Right lung (tissue), 5 donors: ENCODE data around the gene C9orf43. TPM values are rescaled to one million over a fixed set of nuclear protein-coding genes. Genes with fewer than 3 reads are reported as not detected.
"Not testable (repeated sequence)": the region's sequence is repeated elsewhere in the genome, so short reads cannot be mapped to it uniquely, and the experiment has no call there.

Source experiments
- DNase-seq, 2 donors: peaks; one replicate each; pipeline ENCODE4 v3.0.0-alpha.2; 2013
- polyA plus RNA-seq, 5 donors: library from polyadenylated mRNA; unstranded; fragments of 120-200 nt; gene quantifications; one replicate each; pipeline versions ENCODE4 v1.2.1 to v1.2.3, GENCODE V29; 2013; ENCODE audit warnings: inconsistent platforms in 1 of 5, low replicate concordance in 1 of 5; ENCODE audit not compliant: insufficient read length in 5 of 5, insufficient read depth in 1 of 5

Gene C9orf43
- polyA plus RNA-seq, 5 donors = 0.51 to 1.1 (median 0.73) TPM

DNA sequence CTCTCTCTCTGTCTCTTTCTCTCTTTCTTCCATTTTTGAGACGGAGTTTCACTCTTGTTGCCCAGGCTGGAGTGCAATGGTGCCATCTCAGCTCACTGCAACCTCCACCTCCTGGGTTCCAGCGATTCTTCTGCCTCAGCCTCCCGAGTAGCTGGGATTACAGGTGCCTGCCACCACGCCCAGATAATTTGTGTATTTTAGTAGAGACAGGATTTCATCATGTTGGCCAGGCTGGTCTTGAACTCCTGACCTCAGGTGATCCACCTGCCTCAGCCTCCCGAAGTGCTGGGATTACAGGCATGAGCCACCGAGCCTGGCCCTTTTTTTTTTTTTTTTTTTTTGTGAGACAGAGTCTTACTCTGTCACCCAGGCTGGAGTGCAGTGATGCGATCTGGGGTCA, 29.1 kb upstream of the C9orf43 start:
- not testable (repeated sequence) for DNase-seq

GRCh38 chr9:113381909-113382411, 28.6 kb upstream of the C9orf43 start:
- DNase-seq = peak in 1 of 2 donors; percentile 48

DNA sequence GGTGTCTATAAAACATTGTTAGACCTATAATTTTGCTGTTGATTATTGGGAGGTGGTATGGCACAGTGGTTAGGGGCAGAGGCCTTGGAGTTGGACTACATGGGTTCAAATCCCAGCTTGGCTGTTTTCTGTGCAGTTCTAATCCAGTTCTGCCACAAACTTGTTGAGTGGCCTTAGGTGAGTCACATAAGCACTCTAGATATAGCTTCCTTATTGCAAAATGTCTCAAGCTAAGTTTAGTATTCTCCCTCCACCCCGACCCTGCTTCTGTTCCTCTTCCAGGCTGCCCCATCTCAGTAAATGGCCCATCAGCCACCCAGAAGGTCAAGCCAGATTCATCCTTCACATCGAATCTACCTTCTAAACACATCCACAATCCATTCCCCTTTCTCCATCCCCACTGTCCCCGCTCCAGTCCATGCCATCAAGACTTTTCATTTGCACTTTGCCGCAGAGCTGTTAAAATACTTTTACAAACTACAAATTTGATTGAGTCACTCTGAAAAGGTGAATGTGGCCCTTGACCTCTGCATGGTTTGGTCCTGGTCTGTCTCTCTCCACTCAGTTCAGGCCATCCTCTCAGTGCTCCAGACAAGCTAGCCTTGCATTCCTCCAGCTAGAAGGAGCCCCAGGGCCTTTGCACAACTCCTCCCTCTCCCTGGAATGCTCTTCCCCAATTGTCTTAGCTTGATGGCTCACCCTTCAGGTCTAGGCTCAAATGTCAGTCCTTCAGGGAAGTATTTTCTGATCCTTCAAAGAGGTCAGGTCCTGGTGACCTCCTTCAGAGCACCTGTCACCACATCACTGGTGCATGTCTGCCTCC, 23.8 kb upstream of the C9orf43 start:
- DNase-seq = no peak

DNA sequence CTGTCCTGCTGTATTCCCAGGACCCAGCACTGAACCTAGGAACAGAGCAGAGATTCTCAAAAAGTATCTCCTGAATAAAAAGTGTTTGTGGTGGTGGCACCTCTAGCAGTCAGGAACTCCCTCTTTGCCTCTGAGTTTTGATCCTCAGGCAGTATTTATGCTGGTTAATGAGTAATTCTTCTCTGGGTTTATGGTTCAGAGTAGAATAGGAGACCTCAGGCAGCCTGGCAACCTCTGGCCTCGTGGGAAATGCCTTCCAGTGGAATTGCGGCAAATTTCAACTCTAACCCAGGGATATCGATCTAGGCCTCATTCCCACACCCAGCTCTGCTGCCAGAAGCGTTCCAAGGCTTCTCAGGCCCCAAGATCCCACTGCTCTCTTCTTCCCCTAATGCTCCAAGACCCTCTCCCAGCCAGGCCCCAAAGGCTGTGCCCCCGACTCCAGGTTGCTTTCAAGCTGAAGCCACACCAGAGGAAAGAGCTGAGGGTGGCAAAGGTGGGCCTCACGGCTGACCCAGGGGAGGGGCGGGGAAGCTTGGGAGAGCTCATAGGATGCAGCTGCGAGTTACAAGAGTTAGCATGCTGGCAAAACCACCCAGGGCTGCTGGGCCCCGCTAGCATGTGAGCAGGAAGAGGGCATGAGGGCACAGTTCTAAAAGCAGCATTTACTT, 22.9 kb upstream of the C9orf43 start:
- no peak for DNase-seq

- DNase-seq = no peak
Measured at GRCh38 chr9:113388833-113389232, 21.7 kb upstream of the C9orf43 start.

DNA sequence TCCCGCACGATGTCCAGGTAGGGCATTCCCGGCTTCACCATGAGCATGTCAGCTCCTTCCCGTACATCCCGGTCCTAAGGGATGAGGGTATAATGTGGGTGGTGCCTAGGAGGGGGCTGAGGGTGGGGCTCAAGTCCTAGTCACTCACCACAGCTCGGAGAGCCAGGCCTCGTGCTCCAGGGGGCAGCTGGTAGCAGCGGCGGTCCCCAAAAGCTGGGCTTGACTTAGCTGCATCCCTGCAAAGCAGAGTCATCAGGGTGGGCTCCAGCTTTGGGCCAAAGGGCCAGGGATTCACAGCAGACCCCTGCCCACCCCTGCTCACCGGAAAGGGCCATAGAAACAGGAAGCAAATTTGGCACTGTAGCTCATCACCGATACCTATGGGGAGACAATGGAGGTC, 21.1 kb upstream of the C9orf43 start:
- no peak for DNase-seq

- DNase-seq = no peak
Measured at GRCh38 chr9:113390192-113390960, 20.2 kb upstream of the C9orf43 start.

DNA sequence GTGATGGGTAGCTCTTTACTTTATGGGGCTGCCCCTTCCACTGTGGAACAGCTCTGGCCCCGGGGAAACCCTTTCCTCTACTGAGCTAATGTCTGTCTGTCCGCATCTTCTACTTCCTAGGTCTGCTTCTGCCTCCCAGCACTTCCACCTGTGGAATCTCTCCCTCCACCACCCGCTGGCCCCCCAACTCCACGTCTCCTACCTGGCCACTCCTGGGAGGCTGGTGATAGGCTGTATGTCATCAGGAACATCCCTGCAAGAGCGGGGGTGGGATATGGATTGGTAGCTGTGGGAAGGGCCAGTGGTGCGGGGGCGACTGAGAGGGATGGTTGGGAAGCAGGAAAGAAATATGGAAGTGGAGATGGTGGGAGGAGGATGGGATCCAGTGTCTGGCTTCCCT, 18.6 kb upstream of the C9orf43 start:
- no peak for DNase-seq

DNA sequence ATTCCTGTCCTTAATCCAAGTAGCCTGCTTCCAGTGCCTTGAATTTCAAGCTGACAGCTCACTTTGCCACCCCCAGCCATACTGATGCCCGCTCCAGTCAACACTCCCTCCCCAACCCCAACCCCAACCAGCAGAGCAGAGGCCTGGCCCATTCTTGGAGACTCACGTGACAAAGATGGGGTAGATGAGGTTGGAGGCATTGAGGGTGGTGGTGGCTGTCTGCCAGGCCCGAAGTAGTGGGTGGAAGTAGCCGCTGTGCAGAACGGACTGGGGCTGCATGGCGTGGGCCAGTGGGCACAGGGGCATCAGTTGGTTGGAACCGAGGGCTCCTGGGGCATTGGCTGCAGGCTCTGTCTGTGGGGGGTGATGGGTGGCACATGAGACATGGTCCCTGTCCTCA, 17.3 kb upstream of the C9orf43 start:
- no peak for DNase-seq

- DNase-seq = no peak
Measured at GRCh38 chr9:113395000-113395861, 15.3 kb upstream of the C9orf43 start.

GRCh38 chr9:113397203-113397631, 13.3 kb upstream of the C9orf43 start:
- no peak for DNase-seq

DNA sequence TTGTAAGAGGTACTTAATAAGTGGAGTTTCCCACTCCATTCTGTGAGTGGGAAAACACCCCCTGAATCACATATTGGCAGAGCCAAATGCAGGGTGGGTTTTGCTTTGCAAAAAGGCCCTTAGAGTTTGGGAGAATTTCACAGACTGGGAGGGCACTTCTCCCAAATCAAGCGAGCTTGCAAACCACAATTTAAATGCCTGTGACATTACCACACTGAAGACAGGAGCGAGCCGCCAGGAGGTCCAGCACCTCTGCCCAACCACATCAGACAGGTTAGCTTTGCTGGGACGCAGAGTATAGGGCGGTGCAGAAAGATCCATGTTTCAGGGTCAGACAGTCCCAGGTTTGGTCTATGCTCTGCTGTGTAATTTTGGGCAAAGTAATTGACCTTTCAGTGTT, 11.8 kb upstream of the C9orf43 start:
- no peak for DNase-seq

GRCh38 chr9:113399646-113400200, 10.8 kb upstream of the C9orf43 start:
- no peak for DNase-seq

DNA sequence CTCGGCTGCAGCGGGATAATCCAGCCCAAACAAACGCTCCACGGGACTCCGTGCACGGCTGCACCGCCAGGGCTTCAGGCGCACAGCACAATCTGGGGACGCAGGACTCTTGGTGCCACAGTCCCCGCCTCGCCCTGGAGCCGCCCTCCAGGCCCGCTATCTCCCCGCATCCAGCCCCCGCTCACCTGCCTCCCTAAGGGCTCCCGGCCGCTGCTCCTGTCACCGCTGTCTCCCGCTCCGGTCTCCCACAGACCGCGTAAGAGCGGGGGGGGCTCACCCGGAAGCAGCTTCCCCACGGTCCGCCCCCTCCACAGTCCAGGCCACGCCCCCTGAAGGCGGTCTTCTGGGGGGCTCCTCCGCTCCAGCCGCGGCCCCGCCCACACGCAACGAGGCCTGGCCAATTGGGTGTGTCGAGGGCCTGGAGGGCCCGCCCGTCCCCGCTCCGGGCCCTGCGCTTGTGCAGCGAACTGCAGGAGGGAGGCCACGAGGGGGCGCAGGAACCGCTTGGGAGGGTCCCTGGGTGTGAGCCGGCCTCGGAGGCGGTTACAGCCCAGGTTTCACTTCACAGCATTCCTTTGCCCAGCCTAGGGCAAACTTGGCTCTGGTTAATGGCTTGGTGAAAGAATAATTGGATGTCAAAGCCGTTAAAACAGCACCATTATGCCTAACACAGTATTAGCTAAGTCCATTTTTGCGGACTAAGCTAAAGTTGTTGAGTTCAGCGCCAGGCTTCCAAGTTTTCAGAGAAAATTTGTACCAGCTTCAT, 9.3 kb upstream of the C9orf43 start, which contains the start of gene ALAD:
Gene ALAD (minus strand): TSS at position 258 of the 766 bp plus-strand sequence. CDS start 7,725 bp downstream, outside the sequence.
- DNase-seq = peak; percentile 99

- no peak for DNase-seq
Measured at GRCh38 chr9:113403646-113404045, 6.9 kb upstream of the C9orf43 start.

GRCh38 chr9:113406353-113406752, 4.2 kb upstream of the C9orf43 start:
- not testable (repeated sequence) for DNase-seq

DNA sequence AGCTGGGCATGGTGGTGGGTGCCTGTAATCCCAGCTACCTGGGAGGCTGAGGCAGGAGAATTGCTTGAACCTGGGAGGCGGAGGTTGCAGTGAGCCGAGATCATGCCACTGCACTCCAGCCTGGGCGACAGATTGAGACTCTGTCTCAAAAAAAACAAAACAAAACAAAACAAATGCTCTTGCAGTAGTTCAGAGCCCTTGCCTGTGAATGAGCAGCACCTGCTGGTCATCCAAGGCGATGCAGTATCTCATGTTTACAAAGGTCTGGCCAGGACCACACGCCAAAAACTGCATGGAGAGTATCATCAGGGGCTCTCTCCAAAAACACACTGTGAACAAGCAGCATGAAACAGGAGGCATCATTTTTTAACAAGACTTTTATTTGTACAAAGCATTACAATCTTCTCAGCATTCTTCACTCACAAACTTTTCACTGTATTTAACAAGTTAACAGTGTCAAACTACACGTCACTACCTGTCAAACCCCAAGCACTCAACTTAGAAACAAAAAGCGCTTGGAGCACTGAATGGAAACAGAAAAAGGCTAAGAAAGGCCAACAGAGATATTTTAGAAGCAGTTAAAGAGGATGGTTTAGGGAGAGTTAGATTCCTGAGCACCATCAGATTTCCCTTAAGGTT, 3.6 kb upstream of the C9orf43 start:
- peak; percentile 38 to 57 for DNase-seq

DNA sequence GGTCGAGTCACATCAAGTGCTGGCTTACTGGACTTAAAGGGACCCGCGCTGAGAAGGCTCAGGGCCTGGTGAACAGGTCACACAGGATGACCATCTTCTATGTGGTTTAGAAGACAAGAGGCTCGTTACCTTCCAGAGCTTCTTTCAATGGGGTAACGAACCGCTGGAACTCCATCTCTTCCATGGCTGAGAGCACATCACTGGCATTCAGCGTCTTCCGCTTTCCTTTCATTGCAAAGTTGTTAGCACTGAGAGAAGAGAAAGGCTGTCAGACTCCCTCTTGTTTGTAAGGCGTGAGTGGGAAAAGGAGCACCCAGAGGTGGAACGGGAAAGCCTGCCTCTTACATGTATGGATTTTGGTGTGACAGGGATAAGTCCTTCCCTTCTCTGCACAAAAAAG, 1.1 kb upstream of the C9orf43 start:
- no peak for DNase-seq

DNA sequence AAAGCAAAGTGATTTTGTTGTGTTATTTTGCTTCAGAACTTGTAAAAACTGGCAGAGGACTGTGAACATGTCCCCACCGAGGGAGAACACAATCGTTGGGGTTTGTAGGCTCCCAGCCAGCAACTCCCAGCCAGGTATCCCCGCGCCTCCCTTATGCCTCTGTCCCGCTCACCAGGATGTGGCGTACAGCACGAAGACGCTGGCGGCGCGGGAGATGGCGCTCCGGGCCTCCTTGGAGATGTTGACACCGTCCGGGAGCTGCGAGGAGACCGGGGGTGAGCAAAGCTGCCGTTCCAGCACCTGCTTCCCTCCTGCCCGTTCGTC, 702 bp upstream of the C9orf43 start:
- no peak for DNase-seq
